ENCODE data around the gene CERK. TPM values are rescaled to one million over a fixed set of nuclear protein-coding genes. Genes with fewer than 3 reads are reported as not detected.
A peak's percentile ranks its signal among the peaks of the same experiment; 100 is the strongest.

The CERK gene
- total RNA-seq, 4 donors from 2014 or later, result 14.6 to 34.0 (median 26.6) TPM

GRCh38 chr22:46684706-46685105 lies 53.3 kb downstream of the CERK start:
- TF ChIP-seq POLR2A (IDR thresholded peaks at IDR 0.05) (no peak), CTCF (IDR thresholded peaks at IDR 0.05) (no peak)
- Histone ChIP-seq H3K36me3 (peaks cover 0 to 58% (median 15%) of the 10 kb centered on the region in 3 donors), H3K4me1 (peaks cover 11 to 60% (median 29%) of the 10 kb centered on the region in 3 donors), H3K4me3 (no peak overlapping the region), H3K27me3 (no peaks in the 10 kb centered on the region), H3K9me3 (no peaks in the 10 kb centered on the region), H3K27ac (peak overlapping the region in 3 of 4 donors; percentile 39 to 68 (median 64))
- intact Hi-C loops (cut with DNase I), result no loop called here
- WGBS, 2 donors, result 70 to 91% methylated on average over 7 to 10 of the region's 10 CpGs
- DNase-seq, result no peak

GRCh38 chr22:46682011-46682731 lies 55.9 kb downstream of the CERK start:
- Histone ChIP-seq H3K36me3 (peaks cover 0 to 53% (median 15%) of the 10 kb centered on the region in 3 donors), H3K27me3 (no peaks in the 10 kb centered on the region), H3K4me3 (no peak overlapping the region), H3K4me1 (peaks cover 6 to 49% (median 26%) of the 10 kb centered on the region in 3 donors), H3K9me3 (no peaks in the 10 kb centered on the region), H3K27ac (no peak overlapping the region)
- TF ChIP-seq POLR2A (IDR thresholded peaks at IDR 0.05) (no peak), CTCF (IDR thresholded peaks at IDR 0.05) (no peak)
- WGBS, 2 donors, result 82 to 87% methylated on average over 12 to 15 of the region's 19 CpGs
- intact Hi-C loops (cut with DNase I), result no loop called here
- no peak for DNase-seq

GRCh38 chr22:46681010-46681409 lies 57.0 kb downstream of the CERK start:
- intact Hi-C loops (cut with DNase I), result no loop called here
- DNase-seq, result no peak
- Histone ChIP-seq H3K36me3 (peaks cover 0 to 53% (median 4%) of the 10 kb centered on the region in 3 donors), H3K9me3 (no peaks in the 10 kb centered on the region), H3K4me1 (peaks cover 4 to 44% (median 18%) of the 10 kb centered on the region in 3 donors), H3K27ac (no peak overlapping the region), H3K4me3 (no peak overlapping the region), H3K27me3 (no peaks in the 10 kb centered on the region)
- TF ChIP-seq CTCF (IDR thresholded peaks at IDR 0.05) (peak in 4 of 6 experiments; percentile 16 to 50 (median 35)), POLR2A (IDR thresholded peaks at IDR 0.05) (no peak)
- 81 to 89% methylated on average over 5 of the region's 7 CpGs for WGBS, 2 donors

GRCh38 chr22:46679706-46680269 lies 58.3 kb downstream of the CERK start:
- peak overlapping the region in 1 of 4 donors; percentile 25 for H3K27ac ChIP-seq

More at GRCh38 chr22:46679706-46680269, 58.3 kb downstream of the CERK start:
- Histone ChIP-seq H3K36me3 (peaks cover 0 to 55% (median 4%) of the 10 kb centered on the region in 3 donors), H3K4me1 (peaks cover 0 to 31% (median 5%) of the 10 kb centered on the region in 3 donors), H3K27me3 (no peaks in the 10 kb centered on the region), H3K9me3 (no peaks in the 10 kb centered on the region), H3K4me3 (no peak overlapping the region)
- TF ChIP-seq POLR2A (IDR thresholded peaks at IDR 0.05) (no peak), CTCF (IDR thresholded peaks at IDR 0.05) (no peak)
- WGBS, 2 donors, result 63 to 100% methylated on average over 5 to 7 of the region's 16 CpGs
- no peak for DNase-seq
- intact Hi-C loops (cut with DNase I), result no loop called here

Data from esophagus squamous epithelium (tissue), 5 donors.